CD4-positive, alpha-beta T cell treated with Interferon gamma for 1 hour (primary cell): ENCODE results near the gene MCF2L2.

Experiments
- DNase-seq: peaks from one replicate; pipeline ENCODE4 v3.0.0-alpha.2; 2020

The MCF2L2 gene

DNA sequence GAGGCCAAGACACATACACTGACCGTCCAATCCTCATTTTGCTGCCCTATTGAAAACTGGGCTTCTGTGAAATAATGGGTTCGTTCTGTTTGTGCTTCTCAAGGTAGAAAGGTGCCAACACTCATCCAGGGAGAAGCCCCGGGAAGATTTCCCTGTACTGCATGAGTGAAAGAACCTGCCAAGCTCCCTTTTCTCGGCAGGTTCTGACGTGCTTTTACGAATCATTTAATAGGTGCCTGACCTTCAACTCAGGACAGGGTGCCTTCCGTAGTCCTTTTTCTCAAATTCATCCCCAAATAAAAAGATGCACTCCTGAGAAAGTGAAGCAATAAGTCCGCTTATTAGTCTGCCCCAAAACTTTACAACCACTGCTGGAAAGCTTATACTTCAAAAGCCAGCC, 111.1 kb downstream of the MCF2L2 start:
- DNase-seq, result no peak

DNA sequence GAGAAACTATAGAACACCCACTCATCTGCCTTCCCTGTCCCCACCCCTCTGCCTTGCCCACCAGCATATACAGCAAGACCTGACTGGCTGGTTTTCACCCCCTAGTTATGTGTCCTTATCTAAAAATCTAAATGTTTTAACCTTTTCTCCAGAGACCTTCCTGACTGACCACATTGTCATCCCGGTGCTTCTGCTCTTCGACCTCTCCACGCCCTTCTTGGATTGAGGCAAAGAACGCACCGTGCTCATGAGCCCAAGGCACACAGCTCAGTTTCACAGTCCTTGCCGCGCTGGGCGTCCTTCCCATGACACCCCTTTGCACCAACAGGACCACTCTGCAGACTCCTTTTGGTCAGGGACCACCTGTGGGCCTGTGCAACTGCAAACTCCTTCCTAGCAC, 112.7 kb downstream of the MCF2L2 start:
- DNase-seq, result no peak

DNA sequence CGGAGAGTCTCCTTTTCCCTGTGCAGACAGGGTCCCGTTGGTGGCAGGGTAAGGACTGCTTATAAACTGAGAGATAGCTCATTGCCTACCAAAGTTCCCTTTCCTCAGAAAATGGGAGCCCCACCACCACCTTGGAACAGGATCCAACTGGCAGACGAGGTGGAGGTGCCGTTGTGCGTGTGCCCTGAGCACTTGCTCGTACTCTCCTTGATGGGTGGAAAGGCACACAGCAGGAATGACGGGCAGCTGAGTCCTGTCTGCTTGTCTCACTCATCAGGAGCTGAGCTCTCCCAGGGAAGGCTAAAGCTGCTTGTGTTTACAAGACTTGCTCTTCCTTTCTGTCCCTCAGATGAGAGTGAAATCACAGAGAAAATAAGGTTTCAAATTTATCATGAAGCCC, 114.7 kb downstream of the MCF2L2 start:
- DNase-seq, result no peak

DNA sequence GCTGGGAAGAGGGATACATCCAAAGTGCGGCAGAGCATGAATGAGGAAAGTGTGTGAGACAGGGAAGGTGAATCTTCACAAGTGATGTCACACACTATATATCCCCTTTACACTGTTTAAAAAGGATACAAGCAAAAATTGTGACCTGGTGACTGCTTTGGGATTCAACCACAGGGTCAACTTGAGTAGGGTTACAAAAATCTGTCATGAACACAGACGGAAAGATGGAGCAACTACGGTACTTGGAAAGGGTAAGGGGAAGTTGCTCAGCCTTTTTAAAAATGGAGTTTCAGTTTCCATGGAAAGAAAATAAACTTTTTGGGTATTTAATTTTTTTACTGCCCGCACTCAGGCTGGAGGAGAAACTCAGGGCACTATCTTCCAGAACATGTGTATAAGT, 115.1 kb downstream of the MCF2L2 start:
- DNase-seq, result no peak

DNA sequence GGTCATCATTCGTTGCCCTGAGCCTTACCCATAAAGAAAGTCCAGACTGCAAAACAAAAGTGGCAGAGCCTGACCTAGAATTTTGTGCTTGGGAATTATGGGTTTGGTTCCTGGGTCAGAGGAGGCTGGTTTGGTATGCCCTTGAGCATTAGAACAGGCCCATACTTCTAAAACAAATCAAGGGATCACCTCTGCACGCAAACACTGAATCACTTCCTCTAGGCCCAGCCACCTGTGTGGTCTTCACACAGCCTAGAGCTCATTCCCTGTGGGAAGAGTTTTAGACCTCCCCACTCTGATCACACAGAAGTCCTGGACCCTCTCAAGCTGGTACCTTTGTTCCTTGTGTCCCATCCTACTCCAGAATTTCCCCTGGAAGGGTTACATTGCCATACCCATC, 116.0 kb downstream of the MCF2L2 start:
- no peak for DNase-seq

DNA sequence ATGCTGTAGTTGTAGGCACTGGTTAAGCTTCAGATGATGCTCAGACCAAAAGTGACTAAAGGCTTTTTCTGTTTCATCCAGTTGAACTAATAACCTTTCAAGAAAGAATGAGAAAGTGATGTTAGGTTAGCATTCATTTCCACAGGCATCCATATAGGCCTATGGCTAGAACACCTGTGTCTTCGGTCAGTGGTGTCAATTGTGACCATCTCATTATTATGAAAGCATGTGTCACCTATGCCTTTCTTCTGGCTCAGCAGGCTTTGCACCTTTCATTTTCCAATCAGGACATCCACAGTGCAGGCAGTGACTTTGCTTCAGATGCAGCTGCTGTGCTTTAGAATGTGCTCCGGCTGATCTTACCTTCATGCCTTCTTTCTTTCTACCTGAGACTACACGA, 117.5 kb downstream of the MCF2L2 start:
- DNase-seq, result no peak

DNA sequence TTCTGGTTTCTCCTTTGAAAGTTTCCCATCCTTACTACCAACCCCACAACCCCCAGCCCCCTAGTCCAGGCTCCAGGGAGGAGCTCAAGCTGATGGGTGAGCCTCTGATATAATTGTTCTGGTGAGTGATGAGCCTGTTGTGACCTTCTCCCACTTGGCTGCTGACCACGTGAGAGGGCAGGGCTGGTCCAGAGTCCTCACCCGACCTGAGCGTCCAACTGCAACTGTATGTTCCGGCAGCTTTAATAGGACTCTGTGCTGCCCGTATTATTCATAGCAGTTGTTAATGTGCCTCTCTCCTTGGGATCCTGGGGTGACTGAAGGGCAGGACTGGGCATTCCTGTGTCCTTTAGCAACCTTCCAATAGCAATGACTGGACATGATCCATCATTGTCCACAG, 119.1 kb downstream of the MCF2L2 start:
- DNase-seq, result no peak

DNA sequence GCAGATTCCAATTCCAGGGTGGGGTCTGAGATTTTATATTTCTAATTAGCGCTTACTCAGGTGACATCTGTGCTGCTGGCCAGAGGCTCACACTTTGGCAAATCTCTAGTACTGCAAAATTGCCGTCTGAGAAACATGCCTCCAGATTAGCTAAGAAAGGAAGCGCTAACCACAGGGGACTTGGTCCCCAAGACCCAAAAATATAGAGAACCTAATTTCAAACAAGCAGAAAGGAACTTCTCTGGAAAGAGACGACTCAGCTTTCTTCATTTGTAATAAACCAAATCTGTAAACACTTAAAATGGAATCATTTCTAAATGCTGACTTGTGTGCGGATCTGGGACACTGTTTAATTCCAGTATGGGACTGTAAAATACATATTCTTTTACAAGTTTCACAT, 119.7 kb downstream of the MCF2L2 start:
- DNase-seq, result no peak

DNA sequence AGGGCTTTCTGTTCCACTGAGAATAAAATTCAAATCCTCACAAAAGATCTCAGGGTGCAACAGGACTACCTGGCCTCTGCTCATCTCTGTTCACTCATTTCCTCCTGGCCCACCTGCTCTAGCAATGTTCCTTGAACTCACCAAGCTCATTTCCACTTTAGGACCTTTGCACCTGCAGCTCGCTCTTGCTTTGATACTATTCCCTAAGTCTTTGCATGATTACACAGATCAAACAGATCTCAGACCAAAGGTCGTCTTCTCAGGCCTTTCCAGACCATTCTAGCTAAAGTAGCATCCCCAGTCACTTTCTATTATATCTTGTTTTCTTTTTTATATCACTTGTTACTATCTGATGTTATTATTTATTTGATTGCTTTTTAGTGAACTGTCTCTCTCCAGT, 120.7 kb downstream of the MCF2L2 start:
- DNase-seq, result no peak

DNA sequence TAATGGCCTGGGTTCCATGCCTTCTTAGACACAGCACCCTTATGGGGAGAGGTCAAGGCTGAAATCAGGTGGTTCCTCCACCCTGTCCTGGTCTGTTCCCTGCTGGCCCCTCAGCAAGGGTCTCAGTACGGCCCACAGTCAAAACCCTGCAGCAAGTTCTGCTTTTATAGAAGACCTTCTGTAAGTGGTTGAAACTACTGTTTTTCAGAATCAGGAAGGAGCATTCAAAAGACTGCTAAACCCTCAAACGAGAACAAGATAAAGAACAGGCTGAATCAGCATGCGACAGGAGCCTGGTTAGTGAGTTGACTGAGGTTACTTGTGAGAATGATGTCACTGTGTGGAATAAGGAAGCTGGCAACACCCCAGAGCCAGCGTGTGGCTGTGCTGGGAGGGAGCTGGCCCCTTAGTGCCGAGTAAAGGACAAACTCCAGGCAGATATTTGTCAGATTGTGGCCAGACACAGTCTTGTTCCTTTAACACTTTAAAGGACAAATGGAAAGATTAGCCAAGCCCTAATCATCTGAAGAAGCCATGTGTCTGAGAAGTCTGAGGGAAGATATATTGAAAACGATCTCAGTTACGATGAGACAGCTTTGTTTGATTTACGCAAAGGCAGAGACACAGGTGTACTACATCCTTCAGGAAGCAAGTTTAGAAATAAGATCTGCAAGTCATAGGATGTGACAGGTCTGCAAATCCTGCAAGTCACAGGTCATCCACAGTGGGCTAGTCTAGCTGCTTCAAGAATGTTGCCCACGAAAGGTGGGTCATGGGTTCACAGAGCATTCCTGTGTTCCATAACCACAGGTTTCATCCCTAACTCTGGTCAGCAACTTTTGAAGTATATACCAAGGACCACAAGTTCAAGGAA, 121.4 kb downstream of the MCF2L2 start:
- DNase-seq, result peak; percentile 77

DNA sequence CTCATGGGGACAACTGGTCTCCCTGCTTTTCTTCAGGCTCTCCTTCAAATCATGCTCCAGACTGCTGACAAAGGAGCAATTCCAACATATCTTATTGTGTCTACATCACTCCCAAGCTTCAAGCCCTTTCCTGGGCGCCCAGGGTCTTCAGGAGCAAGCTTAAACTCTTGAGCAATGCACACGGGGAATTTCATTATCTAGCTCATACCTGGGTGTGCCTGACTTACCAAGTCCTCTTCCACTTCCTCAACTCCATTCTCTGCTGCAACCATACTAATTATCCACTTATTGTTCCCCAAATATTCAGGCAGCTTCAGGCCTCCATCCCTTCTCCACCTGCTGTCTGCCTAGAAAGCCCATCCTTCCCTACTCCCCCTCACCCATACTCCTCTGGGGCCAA, 124.7 kb downstream of the MCF2L2 start:
- no peak for DNase-seq

DNA sequence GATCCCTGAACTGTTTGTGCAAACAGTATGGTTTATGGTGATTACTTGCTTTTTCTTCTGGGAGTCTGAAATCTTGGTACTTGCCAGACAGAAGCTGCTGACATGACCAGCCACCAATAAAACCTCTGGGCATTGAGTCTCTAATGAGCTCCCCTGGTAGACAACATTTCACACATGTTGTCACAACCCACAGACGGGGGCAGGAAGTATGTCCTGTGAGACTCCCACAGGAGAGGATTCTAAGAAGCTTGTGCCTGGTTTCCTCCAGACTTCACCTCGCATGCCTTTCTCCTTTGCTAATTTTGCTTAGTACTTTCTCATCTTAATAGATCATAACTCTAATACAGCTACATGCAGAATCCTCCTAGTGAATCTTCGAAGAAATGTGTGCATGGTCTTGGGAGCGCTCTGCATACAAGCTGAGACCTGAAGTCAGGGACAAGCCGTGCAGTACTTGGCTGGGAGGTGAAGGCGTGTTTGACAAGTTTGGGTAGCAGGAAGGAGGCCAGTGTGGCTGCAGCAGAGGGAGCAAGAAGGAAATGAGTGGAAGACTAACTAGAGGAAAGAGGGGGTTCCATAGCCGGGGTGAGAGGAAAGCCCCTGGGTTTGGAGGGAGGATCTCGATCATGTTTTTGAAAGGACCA, 126.4 kb downstream of the MCF2L2 start:
- no peak for DNase-seq

DNA sequence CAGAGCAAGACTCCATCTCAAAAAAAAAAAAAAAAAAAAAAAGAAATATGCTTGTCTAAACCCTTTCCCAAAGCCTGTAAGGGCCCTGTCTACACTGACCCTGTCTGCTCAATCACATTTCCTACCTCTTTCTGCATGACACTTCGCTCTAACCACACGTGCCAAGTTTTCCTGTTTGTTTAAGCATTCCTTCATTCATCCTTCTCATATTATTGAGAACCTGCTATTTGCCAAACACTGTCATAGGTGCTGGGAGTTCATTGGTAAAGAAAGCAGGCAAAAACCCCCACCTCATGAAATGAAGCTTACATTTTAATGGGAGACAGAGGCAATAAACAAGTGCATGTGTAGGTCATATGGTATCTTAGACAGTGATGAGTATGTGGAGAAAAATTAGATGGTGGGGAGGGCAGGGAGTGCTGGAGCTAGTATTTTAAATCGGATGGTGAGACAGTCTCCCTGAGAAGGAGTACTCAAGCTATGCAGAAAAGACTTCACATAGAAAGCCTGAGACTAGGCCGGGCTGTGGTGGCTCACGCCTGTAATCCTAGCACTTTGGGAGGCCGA, 127.3 kb downstream of the MCF2L2 start:
- DNase-seq, result no peak

DNA sequence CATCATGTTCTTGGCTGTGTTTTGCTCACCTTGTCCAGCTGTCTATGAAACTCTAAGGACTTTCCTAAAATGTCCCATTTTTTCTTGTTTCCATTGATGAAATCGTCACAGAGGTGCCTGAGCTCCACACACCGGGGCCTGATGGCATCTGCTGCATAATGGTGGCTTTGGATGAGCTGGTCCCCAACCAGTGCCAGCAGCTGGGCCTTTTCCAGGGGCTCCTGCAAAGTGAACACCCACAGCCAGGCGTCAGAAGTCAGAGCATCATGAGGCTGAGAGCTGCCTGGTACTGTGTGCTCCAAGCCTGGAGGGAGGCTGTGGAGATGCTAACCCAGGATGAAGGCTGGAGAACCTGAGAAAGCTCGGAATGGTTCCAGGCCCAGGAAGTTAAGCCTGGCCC, 128.4 kb downstream of the MCF2L2 start:
- no peak for DNase-seq

DNA sequence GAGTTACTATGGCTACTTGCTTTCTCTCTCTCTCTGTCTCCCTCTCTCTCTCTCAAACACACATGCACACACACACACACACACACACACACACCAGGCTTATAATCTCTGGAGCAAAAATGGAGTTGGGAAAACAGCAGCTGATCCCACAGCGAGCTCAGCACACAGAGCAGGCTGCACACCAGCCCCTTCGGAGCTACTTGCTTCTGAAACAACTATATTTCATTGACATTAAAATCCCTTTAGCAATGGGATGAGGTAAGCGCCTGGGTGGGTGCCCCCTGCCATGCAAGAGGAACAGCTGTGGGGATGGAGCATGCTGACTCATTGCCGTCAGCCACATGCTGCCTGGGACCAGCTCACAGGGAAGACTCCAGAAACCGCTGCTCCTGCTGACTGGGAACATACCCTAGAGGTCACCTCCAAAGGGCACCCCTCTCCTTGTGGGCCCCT, 129.7 kb downstream of the MCF2L2 start:
- peak; percentile 60 for DNase-seq

DNA sequence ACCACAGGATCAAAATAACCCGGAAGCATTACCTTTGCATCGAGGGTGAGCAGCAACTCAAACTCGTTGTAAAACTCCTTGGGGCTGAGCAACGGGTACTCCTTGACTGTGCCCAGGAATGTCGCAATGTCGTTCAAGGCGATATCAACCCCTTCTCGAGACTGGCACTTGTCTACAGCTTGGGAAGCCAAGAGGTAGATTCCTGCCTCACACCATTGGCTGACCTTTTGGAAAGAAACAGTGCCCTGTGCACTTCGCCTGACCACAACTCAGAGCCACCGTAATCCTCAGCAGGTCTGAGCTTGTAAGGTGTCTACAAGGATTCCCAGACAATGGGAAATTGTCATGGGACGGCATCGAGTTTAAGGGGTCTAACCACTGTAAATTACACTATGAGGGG, 131.5 kb downstream of the MCF2L2 start:
- DNase-seq, result no peak

DNA sequence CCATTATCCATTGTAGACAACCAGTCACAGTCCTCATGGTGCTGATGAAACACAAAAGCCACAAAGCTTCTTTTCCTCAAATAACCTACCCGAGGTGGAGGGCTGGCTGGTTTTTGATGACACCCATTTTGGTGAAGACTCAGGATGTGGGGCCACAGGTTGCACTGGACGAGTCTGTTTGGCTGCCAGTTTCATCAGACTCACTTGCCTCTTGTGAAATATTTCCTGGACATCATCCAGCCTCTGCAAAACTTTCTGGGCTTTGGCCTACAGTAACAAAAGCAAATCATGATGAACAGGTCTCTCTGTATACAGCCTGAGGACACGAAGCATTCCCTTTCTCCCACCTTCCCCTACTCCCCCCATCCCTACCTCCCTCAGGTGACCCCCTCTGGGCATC, 133.2 kb downstream of the MCF2L2 start:
- DNase-seq, result peak; percentile 41

DNA sequence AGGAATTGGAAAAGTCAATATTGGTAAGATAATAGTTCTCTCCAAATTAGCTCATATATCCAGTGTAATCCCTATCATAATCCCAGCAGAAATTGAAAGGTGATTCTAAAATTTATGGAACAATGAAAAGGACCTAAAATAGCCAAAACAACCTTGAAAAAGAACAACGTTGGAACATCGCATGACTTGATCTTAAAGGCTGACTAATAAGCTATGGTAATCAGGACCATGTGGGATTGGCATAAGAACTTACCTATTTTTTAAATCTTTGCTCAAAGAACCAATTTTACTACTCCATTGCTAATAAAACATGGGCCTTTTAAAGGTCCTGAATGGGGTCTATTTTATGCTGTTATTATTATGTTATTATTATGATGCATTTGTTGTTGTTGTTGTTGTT, 134.5 kb downstream of the MCF2L2 start:
- no peak for DNase-seq

DNA sequence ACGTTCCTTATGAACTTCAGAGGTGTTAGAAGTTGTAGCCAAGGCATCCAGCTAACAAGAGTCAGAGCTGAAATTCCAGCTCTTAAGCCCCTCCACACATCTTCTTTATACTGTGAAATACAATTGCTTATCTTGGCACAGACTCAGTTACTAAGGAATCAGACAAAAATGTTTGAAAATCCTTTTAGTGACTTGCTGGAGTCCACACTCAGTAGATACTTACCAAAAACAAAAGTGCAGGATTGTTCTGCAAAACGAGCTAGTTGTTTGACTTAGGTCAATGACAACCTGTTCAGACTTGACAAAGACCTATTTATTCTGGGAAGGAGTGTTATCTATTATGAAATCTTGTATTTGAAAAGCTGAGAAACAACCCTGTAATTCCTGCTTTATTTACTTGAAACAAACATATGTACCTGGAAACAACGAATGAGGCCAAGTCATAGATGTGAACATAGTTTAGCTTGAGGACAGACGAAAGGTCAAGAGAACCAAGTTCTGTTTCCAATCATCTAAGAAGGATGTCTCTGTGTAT, 136.9 kb downstream of the MCF2L2 start:
- no peak for DNase-seq

DNA sequence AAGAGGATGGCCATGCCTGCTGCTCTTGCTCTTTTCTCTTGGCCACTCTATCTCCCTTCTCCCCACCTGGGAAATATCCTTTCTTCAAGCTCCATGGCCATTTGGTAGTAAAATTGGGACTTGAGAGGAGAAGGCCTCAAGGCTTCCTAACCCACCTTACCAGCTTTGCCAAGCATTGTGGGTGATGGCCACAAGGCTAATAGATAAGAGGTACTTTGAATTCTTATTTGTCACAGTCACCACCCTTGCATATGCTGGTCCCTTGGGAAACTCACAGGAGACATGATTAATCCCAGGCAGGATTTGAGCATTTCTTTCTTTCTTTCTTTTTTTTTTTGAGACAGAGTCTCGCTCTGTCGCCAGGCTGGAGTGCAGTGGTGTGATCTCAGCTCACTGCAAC, 138.2 kb downstream of the MCF2L2 start:
- no peak for DNase-seq

DNA sequence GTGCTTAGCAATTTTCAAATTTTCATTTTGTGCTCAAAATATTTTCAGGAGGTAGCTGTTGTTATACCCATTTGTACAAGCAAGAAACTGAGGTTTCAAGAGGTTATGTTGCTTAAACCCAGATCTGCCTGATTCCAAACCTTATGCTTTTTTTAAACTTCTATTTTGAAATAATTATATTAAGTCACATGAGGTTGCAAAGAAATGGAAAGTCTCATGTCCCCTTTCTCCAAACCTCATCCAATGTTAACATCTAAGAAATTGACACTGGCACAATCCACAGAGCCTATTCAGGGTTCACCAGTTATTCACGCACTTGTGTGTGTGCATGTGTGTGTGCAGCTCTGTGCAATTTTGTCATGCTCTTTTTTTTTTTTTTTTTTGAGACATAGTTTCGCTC, 140.3 kb downstream of the MCF2L2 start:
- DNase-seq, result no peak

DNA sequence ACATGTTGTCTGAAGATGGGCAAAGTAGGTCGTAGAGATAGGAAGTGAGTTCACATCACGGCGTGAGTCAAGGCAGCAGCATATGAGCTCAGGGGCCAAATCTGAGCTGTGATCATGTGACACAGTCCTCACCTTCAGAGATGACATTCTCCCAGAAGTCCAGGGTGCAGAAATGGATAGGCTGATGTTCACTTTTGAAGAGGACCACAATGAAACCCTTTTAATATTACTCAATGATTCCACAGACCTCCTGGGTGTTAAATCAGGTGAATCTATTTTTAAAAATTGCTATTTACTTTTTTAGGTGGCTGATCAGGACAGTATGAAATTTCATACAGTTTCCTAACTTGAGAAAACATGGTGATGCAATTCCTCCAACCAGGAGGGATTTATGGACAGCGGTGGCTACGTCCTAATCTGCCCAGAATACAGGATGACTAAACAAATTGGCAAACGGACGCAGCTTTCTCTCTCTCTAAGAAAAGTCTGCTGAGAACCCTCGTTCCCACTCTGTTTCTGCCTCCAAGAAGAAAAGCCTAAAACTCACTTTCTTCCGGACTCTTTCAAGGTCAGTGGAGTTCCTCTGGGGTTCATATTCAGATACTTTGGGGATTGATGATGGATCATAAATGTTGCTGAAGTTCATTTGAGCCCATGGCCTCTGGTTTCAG, 141.0 kb downstream of the MCF2L2 start:
- DNase-seq, result no peak

DNA sequence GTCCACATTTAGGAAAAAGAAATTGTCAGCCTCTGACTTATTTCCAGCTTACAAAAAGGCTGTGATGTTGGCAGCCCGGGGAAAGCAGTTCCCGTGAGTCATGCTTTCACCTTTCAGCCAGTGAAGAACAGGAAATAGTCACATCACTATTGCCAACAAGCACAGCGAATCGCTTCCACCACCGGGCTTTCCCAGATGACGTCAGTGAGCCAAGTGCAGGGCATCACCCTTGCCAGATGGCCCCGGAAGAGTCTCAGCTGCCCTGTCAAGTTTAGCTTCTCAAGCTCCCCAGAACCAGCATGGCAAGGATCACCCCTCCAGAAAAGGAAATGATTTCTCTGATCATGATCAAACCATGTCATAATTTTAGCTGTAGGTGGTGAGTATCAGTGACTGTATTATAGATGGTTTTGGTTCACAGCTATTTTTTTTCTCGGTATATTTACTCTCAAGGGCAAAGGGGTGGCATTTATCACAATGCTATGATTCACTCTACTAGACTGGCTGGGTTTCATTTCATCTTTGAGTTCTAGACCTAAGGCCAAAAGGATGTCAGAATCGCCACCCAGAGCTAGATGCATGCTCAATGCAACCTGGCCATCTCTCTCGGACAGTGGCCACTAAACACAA, 142.5 kb downstream of the MCF2L2 start:
- peak; percentile 94 for DNase-seq
